NCI-H446 treated with DMSO at 0.1 percent for 48 hours (cell line): ENCODE data around the gene PRM1.

Experiments
- DNase-seq: peaks from one replicate; lab custom pipeline; 2025; lab: John Stamatoyannopoulos, UW

The PRM1 gene

DNA sequence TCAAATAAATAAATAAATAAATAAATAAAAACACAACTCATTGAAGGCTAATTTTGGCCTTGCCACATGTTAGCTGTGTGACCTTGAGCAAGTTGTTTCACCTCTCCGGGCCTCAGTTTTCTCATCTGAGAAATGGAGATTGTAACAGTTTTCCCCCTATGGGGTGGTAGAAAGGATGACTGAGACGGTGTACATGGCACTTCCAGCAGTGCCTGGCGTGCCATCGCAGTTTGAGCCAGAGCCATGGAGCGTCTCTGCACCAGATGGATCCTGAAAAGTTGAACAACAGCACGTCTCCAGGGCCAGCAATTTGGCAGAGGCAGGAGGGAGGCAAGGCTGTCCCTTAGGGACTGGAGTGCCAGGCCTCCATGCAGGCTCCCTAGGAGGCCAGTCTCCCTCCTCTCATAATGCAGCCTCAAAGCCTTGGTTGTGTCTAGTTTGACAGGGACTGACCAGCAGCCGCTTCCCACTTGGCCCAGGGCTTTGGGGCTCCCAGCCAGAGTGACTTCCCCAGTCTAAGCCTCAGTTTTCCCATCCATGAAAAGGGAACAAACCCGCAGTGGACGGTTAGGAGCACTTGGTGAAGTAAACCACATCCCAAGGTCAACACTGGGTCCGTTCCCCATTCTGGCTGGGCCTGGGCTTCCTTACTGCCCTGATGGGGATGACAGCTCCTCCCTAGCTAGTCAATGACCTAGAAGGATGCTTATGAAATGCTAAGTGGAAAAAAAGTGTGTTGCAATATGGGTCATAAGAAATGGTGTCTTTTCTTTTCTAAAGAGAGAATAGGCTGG lies 44.5 kb downstream of the PRM1 start:
- DNase-seq = peak; percentile 24

DNA sequence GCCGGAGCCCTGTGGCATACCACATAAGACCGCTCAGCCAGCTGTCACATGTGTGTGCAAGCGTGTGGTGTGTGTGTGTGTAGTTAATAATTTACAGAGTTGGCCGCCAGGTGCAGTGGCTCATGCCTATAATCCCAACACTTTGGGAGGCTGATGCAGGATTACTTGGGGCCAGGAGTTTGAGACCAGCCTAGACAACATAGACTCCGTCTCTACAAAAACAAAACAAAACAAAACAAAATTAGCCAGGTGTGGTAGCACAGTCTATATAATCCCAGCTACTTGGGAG lies 45.5 kb downstream of the PRM1 start:
- no peak for DNase-seq

DNA sequence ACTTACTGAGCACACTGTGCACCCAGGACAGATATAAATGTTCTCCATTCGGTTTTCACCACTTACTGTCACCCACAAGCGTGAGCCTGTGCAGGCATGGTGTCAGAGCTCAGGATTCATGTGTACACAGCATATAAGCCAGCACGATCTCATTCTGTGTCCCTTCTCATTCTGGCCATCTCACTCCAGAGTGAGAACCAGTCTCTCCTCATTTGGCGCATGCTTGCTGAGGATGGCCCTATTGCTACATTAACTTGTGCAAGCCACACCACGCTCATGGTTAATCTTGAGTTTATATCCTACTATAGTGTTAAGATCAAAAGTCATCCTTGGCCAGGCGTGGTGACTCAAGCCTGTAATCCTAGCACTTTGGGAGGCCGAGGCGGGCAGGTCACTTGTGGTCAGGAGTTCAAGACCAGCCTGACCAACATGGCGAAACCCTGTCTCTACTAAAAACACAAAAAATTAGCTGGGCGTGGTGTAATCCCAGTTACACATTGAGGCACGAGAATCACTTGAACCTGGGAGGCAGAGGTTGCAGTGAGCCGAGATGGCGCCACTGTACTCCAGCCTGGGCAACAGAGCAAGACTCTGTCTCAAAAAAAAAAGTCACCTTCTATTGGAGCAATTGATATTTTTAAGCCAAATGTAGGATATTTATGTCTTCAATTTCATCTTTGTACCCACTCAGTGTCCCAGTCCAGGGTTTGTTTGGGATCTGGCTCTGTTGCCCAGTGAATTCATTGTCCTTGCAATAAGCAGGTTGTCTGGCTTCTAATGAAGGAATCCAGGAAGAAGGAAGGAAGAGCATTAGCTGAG lies 46.0 kb downstream of the PRM1 start:
- DNase-seq = no peak

DNA sequence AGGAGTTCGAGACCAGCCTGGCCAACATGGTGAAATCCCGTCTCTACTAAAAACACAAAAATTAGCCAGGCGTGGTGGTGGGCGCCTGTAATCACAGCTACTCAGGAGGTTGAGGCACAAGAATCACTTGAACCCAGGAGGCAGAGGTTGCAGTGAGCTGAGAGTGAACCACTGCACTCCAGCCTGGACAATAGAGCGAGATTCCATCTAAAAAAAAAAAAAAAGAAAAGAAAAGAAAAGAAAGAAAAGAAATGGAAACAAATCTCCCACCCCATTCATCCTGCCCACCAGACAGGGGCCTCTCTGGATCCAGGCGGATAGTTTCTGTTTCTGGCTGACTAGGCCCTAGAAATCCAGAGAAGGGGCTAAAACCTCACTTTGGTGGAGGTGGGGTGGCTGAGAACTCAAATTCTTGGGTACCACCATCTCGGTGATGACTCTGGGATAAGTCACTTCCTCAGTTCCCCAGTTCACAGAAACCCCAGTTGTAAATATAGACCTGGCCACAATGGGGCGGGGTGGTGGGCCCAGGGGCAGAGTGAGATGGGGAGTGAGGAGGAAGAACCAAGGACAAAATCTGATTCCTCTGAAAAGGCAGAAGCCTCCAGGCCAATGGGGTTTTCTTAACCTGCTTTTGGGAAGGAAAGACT lies 47.3 kb downstream of the PRM1 start:
- no peak for DNase-seq

DNA sequence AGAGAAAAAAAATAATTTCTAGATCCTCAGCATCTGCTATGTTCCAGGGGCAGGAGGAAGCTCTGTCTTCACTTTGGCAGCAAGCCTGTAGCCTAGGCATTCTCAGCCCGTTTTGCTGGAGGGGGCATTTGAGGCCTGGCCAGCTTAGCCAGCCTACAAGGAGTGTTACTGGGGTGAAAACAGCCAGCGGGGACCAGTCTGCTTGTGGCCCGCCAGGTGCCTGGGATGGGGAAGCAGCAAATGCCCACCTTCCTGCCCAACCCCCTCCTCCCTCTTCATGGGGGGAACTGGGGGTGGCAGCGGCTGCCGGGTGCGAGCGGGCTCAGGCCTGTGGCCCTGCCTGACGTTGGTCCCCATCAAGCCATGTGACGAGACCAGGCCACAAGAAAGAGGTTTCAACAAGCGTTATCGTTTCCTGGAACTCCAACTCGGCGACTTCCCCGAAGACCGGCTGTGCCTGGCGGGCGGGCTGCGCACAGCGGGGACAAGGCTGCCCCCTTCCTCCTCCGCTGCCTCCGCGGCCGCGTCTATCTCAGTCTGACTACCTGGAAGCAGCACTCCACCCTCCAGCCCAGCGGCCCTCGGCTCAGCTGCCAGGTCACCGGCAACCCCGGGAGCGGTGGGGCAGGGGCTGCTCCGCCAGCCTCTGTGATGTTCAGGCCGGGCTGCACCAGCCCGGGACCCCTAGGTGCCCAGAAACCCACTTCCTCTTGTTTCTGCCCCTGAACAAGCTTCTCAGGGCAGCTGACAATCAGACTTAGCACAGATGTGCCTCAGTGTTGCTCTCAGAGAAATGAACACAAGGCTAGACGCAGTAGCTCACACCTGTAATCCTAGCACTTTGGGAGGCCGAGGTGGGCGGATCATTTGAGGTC lies 48.0 kb downstream of the PRM1 start:
- peak; percentile 6 for DNase-seq

DNA sequence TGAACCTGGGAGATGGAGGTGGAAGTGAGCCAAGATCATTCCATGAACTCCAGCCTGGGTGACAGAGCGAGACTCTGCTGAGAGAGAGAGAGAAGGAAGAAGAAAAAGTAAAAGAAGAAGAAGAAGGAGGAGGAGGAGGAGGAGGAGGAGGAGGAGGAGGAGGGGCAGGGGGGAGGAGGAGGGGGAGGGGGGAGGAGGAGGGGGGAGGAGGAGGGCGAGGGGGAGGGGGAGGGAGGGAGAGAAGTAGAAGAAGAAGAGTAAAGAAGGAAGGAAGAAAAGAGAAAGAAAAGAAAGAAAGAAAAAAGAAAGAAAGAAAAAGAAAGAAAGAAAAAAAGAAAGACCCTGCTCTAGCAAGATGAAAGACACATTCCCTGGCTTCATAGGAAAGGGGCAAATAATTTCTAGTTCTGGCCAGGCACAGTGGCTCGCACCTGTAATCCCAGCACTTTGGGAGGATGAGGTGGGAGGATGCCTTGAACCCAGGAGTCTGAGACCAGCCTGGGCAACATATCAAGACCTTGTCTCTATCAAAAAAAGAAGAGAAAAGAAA lies 48.8 kb downstream of the PRM1 start:
- no peak for DNase-seq

DNA sequence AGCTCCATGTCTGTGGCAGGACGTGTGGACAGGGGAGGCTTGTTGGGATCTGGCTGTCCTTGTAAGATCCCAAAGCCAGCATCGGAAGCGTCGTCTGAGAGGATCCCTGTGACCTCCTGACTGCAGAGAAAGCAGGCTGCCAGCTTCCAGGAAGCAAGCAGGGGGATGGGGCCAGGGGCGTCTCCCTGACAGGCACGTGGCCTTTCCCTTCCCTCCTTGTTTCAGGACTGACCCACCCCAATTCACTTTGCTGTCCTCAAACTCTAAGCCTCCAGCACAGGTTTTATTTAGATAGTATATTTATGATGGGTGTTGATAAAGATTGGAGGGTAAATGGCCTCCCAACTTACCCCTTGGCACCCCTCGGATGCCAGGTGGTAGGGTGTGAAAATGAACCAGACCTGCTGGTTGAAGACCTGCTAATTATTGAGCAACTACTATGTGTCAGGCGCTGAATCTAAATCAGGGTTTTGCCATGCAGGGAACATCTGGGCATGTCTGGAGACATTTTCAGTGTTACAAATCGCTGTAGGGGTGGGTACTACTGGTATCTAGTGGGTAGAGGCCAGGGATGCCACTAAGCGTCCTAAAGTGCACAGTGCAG lies 49.7 kb downstream of the PRM1 start:
- no peak for DNase-seq
